Small intestine (tissue), 7 donors: ENCODE results near the gene APOL1. TPM values are rescaled to one million over a fixed set of nuclear protein-coding genes. Genes with fewer than 3 reads are reported as not detected.
A peak's percentile ranks its signal among the peaks of the same experiment; 100 is the strongest.

Source experiments
- DNase-seq, 2 donors: peaks; one replicate each; pipeline versions ENCODE4 v3.0.0 to v3.0.0-alpha.2; 2013
- FAIRE-seq: peaks from 2 replicates; lab custom pipeline; 2012; peaks lifted over from hg19 to GRCh38; lab: Jason Lieb, UNC
- H3K27ac ChIP-seq, 3 donors: one replicate each; pipeline ENCODE4 v1.5.1; 2013; ENCODE audit warnings: low read length in 2 of 3, mild to moderate bottlenecking in 2 of 3, control low read depth in 1 of 3, inconsistent platforms in 1 of 3, low read depth in 1 of 3, moderate library complexity in 1 of 3
- H3K27me3 ChIP-seq, 3 donors: one replicate each; pipeline ENCODE4 v1.6.1; 2013; ENCODE audit warnings: low read length in 3 of 3, inconsistent platforms in 1 of 3; ENCODE audit not compliant: control insufficient read depth in 3 of 3, insufficient read depth in 3 of 3
- H3K36me3 ChIP-seq, 3 donors: one replicate each; pipeline ENCODE4 v1.6.1; 2013; ENCODE audit warnings: low read length in 3 of 3, inconsistent platforms in 1 of 3, low read depth in 1 of 3, mild to moderate bottlenecking in 1 of 3, moderate library complexity in 1 of 3; ENCODE audit not compliant: control insufficient read depth in 3 of 3, insufficient read depth in 2 of 3
- H3K4me1 ChIP-seq, 3 donors: one replicate each; pipeline ENCODE4 v1.6.1; 2013; ENCODE audit warnings: low read length in 2 of 3, inconsistent platforms in 1 of 3, low read depth in 1 of 3, mild to moderate bottlenecking in 1 of 3, moderate library complexity in 1 of 3; ENCODE audit not compliant: control insufficient read depth in 3 of 3, insufficient read depth in 2 of 3
- H3K4me3 ChIP-seq, 3 donors: one replicate each; pipeline ENCODE4 v1.5.1; 2013; ENCODE audit warnings: low read length in 3 of 3, control low read depth in 1 of 3, inconsistent platforms in 1 of 3, low read depth in 1 of 3, mild to moderate bottlenecking in 1 of 3, moderate library complexity in 1 of 3
- H3K9me3 ChIP-seq, 2 donors: one replicate each; pipeline ENCODE4 v1.6.1; 2013; ENCODE audit warnings: low read depth in 1 of 2, low read length in 1 of 2; ENCODE audit not compliant: control insufficient read depth in 2 of 2, insufficient read depth in 1 of 2
- WGBS, 3 donors: extraction: QIAGEN DNeasy Blood & Tissue Kit; methylation state at CpG; one replicate each; pipeline ENCODE4 v1.1.7; 2013; 5-methylcytosine and 5-hydroxymethylcytosine counted together
- polyA plus RNA-seq, 4 donors: library from polyadenylated mRNA; stranded (reverse) in 3 of 4; unstranded in 1 of 4; fragments of 200-250 nt in 3 of 4; fragments of 120-200 nt in 1 of 4; gene quantifications; one replicate each; pipeline versions ENCODE4 v1.2.1 to v1.2.3, GENCODE V29; 2013
- donor health status: healthy with polysubstance abuse.
- donor health status: control.
- donor health status: control.
- donor health status: Bipolar disorder and iron deficiency.
- donor health status: healthy.

The APOL1 gene
- polyA plus RNA-seq, 4 donors = 7.7 to 32.2 (median 8.5) TPM

GRCh38 chr22:36234919-36235318 is 18.0 kb upstream of the APOL1 start:
- Histone ChIP-seq H3K9me3 (no peaks in the 10 kb centered on the region), H3K27me3 (no peaks in the 10 kb centered on the region), H3K4me1 (peaks cover 8 to 28% (median 18%) of the 10 kb centered on the region in 3 donors), H3K4me3 (no peak overlapping the region), H3K36me3 (peaks cover 0 to 40% (median 14%) of the 10 kb centered on the region in 3 donors), H3K27ac (no peak overlapping the region)
- FAIRE-seq = no peak
- no peak for DNase-seq
- 59 to 74% (median 72%) methylated on average over 2 of the region's 2 CpGs for WGBS, 3 donors

GRCh38 chr22:36235585-36235984 is 17.3 kb upstream of the APOL1 start:
- Histone ChIP-seq H3K4me1 (peaks cover 8 to 29% (median 18%) of the 10 kb centered on the region in 3 donors), H3K27ac (no peak overlapping the region), H3K4me3 (no peak overlapping the region), H3K9me3 (no peaks in the 10 kb centered on the region), H3K36me3 (peaks cover 0 to 36% (median 14%) of the 10 kb centered on the region in 3 donors), H3K27me3 (no peaks in the 10 kb centered on the region)
- 77 to 86% (median 85%) methylated on average over 3 of the region's 3 CpGs for WGBS, 3 donors
- no peak for DNase-seq
- no peak for FAIRE-seq

- H3K9me3 ChIP-seq = no peaks in the 10 kb centered on the region
- DNase-seq (peak in 1 of 2 donors; percentile 26), FAIRE-seq (no peak)
- peak overlapping the region in 1 of 3 donors; percentile 33 for H3K27ac ChIP-seq
- peaks cover 0 to 28% (median 7%) of the 10 kb centered on the region in 3 donors for H3K36me3 ChIP-seq
- 76 to 80% (median 78%) methylated on average over 14 of the region's 14 CpGs for WGBS, 3 donors
- H3K27me3 ChIP-seq = no peaks in the 10 kb centered on the region
- peaks cover 8 to 29% (median 18%) of the 10 kb centered on the region in 3 donors for H3K4me1 ChIP-seq
- peak overlapping the region in 1 of 3 donors; percentile 9 for H3K4me3 ChIP-seq
These were observed 16.3 kb upstream of the APOL1 start for GRCh38 chr22:36236388-36237319.

GRCh38 chr22:36237462-36238372 is 15.2 kb upstream of the APOL1 start:
- peak; percentile 44 to 72 for DNase-seq
- H3K4me3 ChIP-seq = peak overlapping the region; percentile 20 to 81 (median 58)
- no peak for FAIRE-seq
- peaks cover 0 to 20% (median 1%) of the 10 kb centered on the region in 3 donors for H3K36me3 ChIP-seq
- 46 to 51% (median 51%) methylated on average over 12 of the region's 12 CpGs for WGBS, 3 donors
- H3K27me3 ChIP-seq = no peaks in the 10 kb centered on the region
- no peaks in the 10 kb centered on the region for H3K9me3 ChIP-seq
- H3K4me1 ChIP-seq = peaks cover 8 to 29% (median 18%) of the 10 kb centered on the region in 3 donors
- peak overlapping the region; percentile 91 to 97 (median 96) for H3K27ac ChIP-seq

GRCh38 chr22:36238373-36239149 is 14.4 kb upstream of the APOL1 start:
- WGBS, 3 donors = 0 to 2% (median 1%) methylated on average over 5 of the region's 5 CpGs
- Histone ChIP-seq H3K36me3 (peaks cover 0 to 14% (median 0%) of the 10 kb centered on the region in 3 donors), H3K27me3 (no peaks in the 10 kb centered on the region), H3K27ac (peak overlapping the region; percentile 91 to 97 (median 96)), H3K4me3 (peak overlapping the region; percentile 46 to 81 (median 58)), H3K4me1 (peaks cover 8 to 29% (median 18%) of the 10 kb centered on the region in 3 donors), H3K9me3 (peaks cover 0 to 4% of the 10 kb centered on the region in 2 donors)
- FAIRE-seq (no peak), DNase-seq (peak; percentile 42 to 53)

GRCh38 chr22:36239150-36239400 is 13.9 kb upstream of the APOL1 start:
- WGBS, 3 donors = 0% methylated on average over 4 of the region's 4 CpGs
- H3K4me1 ChIP-seq = peaks cover 8 to 29% (median 18%) of the 10 kb centered on the region in 3 donors
- H3K27me3 ChIP-seq = no peaks in the 10 kb centered on the region
- DNase-seq (no peak), FAIRE-seq (no peak)
- H3K4me3 ChIP-seq = peak overlapping the region; percentile 46 to 81 (median 58)
- peaks cover 0 to 4% of the 10 kb centered on the region in 2 donors for H3K9me3 ChIP-seq
- peaks cover 0 to 11% (median 0%) of the 10 kb centered on the region in 3 donors for H3K36me3 ChIP-seq
- peak overlapping the region; percentile 91 to 97 (median 96) for H3K27ac ChIP-seq

GRCh38 chr22:36239401-36240171 is 13.3 kb upstream of the APOL1 start, which contains the start of gene APOL2:
Gene APOL2 (minus strand): TSS chr22:36239527. CDS start chr22:36233162, 6,365 bp downstream.
- Histone ChIP-seq H3K4me1 (peaks cover 8 to 29% (median 17%) of the 10 kb centered on the region in 3 donors), H3K27me3 (no peaks in the 10 kb centered on the region), H3K27ac (peak within 1 kb of the TSS; percentile 91 to 97 (median 96)), H3K9me3 (peaks cover 0 to 4% of the 10 kb centered on the region in 2 donors), H3K4me3 (peak within 1 kb of the TSS; percentile 46 to 81 (median 58)), H3K36me3 (peaks cover 0 to 11% (median 0%) of the 10 kb centered on the region in 3 donors)
- 12 to 18% (median 17%) methylated on average over 13 of the region's 13 CpGs for WGBS, 3 donors
- DNase-seq = peak; percentile 95 to 97
- FAIRE-seq = no peak
